ENCODE data around the gene PKHD1. TPM values are rescaled to one million over a fixed set of nuclear protein-coding genes. Genes with fewer than 3 reads are reported as not detected.
"Not testable (repeated sequence)": the region's sequence is repeated elsewhere in the genome, so short reads cannot be mapped to it uniquely, and the experiment has no call there.

Gene PKHD1
- total RNA-seq, 4 donors from 2014 or later: 0.53 to 0.83 (median 0.60) TPM

GRCh38 chr6:51928320-51928719, 159.1 kb downstream of the PKHD1 start:
- Histone ChIP-seq H3K27ac (no peak overlapping the region), H3K4me3 (no peak overlapping the region)
- no peak for DNase-seq

GRCh38 chr6:51927450-51927849, 160.0 kb downstream of the PKHD1 start:
- TF ChIP-seq CTCF (IDR thresholded peaks at IDR 0.05) (no peak), POLR2A (IDR thresholded peaks at IDR 0.05) (no peak)
- Histone ChIP-seq H3K36me3 (no peaks in the 10 kb centered on the region), H3K9me3 (peaks cover 0 to 5% (median 0%) of the 10 kb centered on the region in 4 donors)

More at GRCh38 chr6:51928320-51928719, 159.1 kb downstream of the PKHD1 start:
- H3K4me1 ChIP-seq: no peaks in the 10 kb centered on the region
- no peaks in the 10 kb centered on the region for H3K36me3 ChIP-seq
- no peaks in the 10 kb centered on the region for H3K9me3 ChIP-seq
- no peak for TF ChIP-seq POLR2A (IDR thresholded peaks at IDR 0.05)
- TF ChIP-seq CTCF (IDR thresholded peaks at IDR 0.05): no peak
- no peaks in the 10 kb centered on the region for H3K27me3 ChIP-seq

GRCh38 chr6:51926125-51926524, 161.3 kb downstream of the PKHD1 start:
- no peaks in the 10 kb centered on the region for H3K27me3 ChIP-seq
- DNase-seq: no peak
- H3K27ac ChIP-seq: no peak overlapping the region
- H3K4me1 ChIP-seq: no peaks in the 10 kb centered on the region
- H3K36me3 ChIP-seq: no peaks in the 10 kb centered on the region
- H3K9me3 ChIP-seq: peaks cover 0 to 9% (median 0%) of the 10 kb centered on the region in 4 donors
- H3K4me3 ChIP-seq: no peak overlapping the region
- TF ChIP-seq POLR2A (IDR thresholded peaks at IDR 0.05) (no peak), CTCF (IDR thresholded peaks at IDR 0.05) (no peak)

More at GRCh38 chr6:51927450-51927849, 160.0 kb downstream of the PKHD1 start:
- H3K27me3 ChIP-seq: no peaks in the 10 kb centered on the region
- H3K27ac ChIP-seq: no peak overlapping the region
- H3K4me3 ChIP-seq: no peak overlapping the region
- no peak for DNase-seq
- no peaks in the 10 kb centered on the region for H3K4me1 ChIP-seq

GRCh38 chr6:51922479-51922878, 164.9 kb downstream of the PKHD1 start:
- DNase-seq, H3K27me3 ChIP-seq, H3K4me1 ChIP-seq, H3K4me3 ChIP-seq, H3K36me3 ChIP-seq, H3K27ac ChIP-seq, H3K9me3 ChIP-seq: not testable (repeated sequence)

DNA sequence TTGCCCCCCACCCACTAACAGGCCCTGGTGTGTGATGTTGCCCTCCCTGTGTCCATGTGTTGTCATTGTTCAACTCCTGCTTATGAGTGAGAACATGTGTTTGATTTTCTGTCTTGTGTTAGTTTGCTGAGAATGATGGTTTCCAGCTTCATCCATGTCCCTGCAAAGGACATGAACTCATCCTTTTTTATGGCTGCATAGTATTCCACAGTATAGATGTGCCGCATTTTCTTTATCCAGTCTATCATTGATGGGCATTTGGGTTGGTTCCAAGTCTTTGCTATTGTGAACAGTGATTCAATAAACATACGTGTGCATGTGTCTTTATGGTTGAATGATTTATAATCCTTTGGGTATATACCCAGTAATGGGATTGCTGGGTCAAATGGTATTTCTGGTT, 169.1 kb downstream of the PKHD1 start:
- not testable (repeated sequence) for H3K4me3 ChIP-seq, H3K36me3 ChIP-seq, H3K27me3 ChIP-seq, DNase-seq, H3K4me1 ChIP-seq, H3K27ac ChIP-seq, H3K9me3 ChIP-seq

DNA sequence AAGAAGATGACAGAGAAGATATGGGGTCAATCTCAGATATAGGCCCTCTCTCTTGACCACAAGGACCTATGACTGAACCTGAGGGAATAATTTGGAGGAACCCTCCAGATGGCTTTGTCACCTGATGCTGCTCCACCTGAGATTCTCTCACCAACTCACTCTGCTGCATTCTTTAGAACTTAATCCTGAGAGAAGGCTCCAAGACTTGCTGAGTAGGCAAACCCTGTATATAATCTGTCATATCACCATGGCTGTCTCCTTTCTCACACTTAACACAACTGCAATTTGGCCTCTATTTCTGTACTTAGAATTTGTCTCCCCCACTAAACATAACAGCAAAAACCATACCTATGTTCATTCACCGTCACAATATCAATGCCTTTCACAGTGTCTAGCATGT, 172.3 kb downstream of the PKHD1 start:
- Histone ChIP-seq H3K4me3 (no peak overlapping the region), H3K4me1 (no peaks in the 10 kb centered on the region), H3K27me3 (no peaks in the 10 kb centered on the region), H3K27ac (no peak overlapping the region), H3K9me3 (no peaks in the 10 kb centered on the region), H3K36me3 (no peaks in the 10 kb centered on the region)
- no peak for TF ChIP-seq POLR2A (IDR thresholded peaks at IDR 0.05)
- no peak for TF ChIP-seq CTCF (IDR thresholded peaks at IDR 0.05)
- DNase-seq: no peak

GRCh38 chr6:51913265-51913664, 174.1 kb downstream of the PKHD1 start:
- Histone ChIP-seq H3K9me3 (no peaks in the 10 kb centered on the region), H3K4me1 (no peaks in the 10 kb centered on the region), H3K27me3 (no peaks in the 10 kb centered on the region), H3K27ac (no peak overlapping the region), H3K36me3 (no peaks in the 10 kb centered on the region), H3K4me3 (no peak overlapping the region)
- TF ChIP-seq CTCF (IDR thresholded peaks at IDR 0.05) (no peak), POLR2A (IDR thresholded peaks at IDR 0.05) (no peak)
- DNase-seq: no peak
